Measurements from ENCODE around the gene RUFY3.
A peak's percentile ranks its signal among the peaks of the same experiment; 100 is the strongest.
"Not testable (repeated sequence)": the region's sequence is repeated elsewhere in the genome, so short reads cannot be mapped to it uniquely, and the experiment has no call there.

The RUFY3 gene

GRCh38 chr4:70788733-70789132 lies 67.0 kb downstream of the RUFY3 start:
- DNase-seq = no peak

GRCh38 chr4:70793626-70794025 lies 71.9 kb downstream of the RUFY3 start:
- DNase-seq = no peak

GRCh38 chr4:70801265-70801809 lies 79.6 kb downstream of the RUFY3 start:
- DNase-seq = no peak

- no peak for DNase-seq
Measured at GRCh38 chr4:70802928-70803580, 81.3 kb downstream of the RUFY3 start.

GRCh38 chr4:70808151-70808550 lies 86.4 kb downstream of the RUFY3 start:
- no peak for DNase-seq

- DNase-seq = no peak
Measured at GRCh38 chr4:70815370-70815769, 93.6 kb downstream of the RUFY3 start.

- no peak for DNase-seq
Measured at GRCh38 chr4:70816894-70817293, 95.1 kb downstream of the RUFY3 start.

GRCh38 chr4:70818173-70818855 lies 96.5 kb downstream of the RUFY3 start:
- no peak for DNase-seq

- DNase-seq = no peak
Measured at GRCh38 chr4:70818921-70819320, 97.2 kb downstream of the RUFY3 start.

- no peak for DNase-seq
Measured at GRCh38 chr4:70829015-70829414, 107.3 kb downstream of the RUFY3 start.

- DNase-seq = no peak
Measured at GRCh38 chr4:70829492-70829891, 107.7 kb downstream of the RUFY3 start.

GRCh38 chr4:70830054-70830453 lies 108.3 kb downstream of the RUFY3 start:
- DNase-seq = no peak

- no peak for DNase-seq
Measured at GRCh38 chr4:70831293-70831692, 109.5 kb downstream of the RUFY3 start.

GRCh38 chr4:70833675-70834074 lies 111.9 kb downstream of the RUFY3 start:
- DNase-seq = no peak

- DNase-seq = no peak
Measured at GRCh38 chr4:70836081-70836480, 114.3 kb downstream of the RUFY3 start.

GRCh38 chr4:70838204-70838603 lies 116.4 kb downstream of the RUFY3 start:
- no peak for DNase-seq

GRCh38 chr4:70838666-70839588 lies 117.2 kb downstream of the RUFY3 start:
- DNase-seq = peak; percentile 64 to 66

GRCh38 chr4:70839589-70840093 lies 117.9 kb downstream of the RUFY3 start, which contains the start of gene GRSF1:
Gene GRSF1 (minus strand): TSS chr4:70839890. CDS start chr4:70839827, 63 bp downstream.
- DNase-seq = peak; percentile 94

GRCh38 chr4:70840137-70840536 lies 118.4 kb downstream of the RUFY3 start:
- DNase-seq = peak in 1 of 2 donors; percentile 70

- not testable (repeated sequence) for DNase-seq
Measured at GRCh38 chr4:70840631-70841030, 118.9 kb downstream of the RUFY3 start.

- no peak for DNase-seq
Measured at GRCh38 chr4:70841211-70841610, 119.4 kb downstream of the RUFY3 start.

GRCh38 chr4:70841951-70842350 lies 120.2 kb downstream of the RUFY3 start:
- DNase-seq = no peak
